Measurements from ENCODE around the gene NDUFB1. TPM values are rescaled to one million over a fixed set of nuclear protein-coding genes. Genes with fewer than 3 reads are reported as not detected.

The NDUFB1 gene
- polyA plus RNA-seq, 1 of the 3 experiments (the other 2 are of a cell fraction) = 298 TPM

- no peaks in the 10 kb centered on the region for H3K27me3 ChIP-seq (ENCODE audit: insufficient read depth)
- no peak for DNase-seq
- H3K9ac ChIP-seq = no peak overlapping the region
- TF ChIP-seq, protein P1, sequence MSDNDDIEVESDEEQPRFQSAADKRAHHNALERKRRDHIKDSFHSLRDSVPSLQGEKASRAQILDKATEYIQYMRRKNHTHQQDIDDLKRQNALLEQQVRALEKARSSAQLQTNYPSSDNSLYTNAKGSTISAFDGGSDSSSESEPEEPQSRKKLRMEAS (IDR thresholded peaks at IDR 0.05; ENCODE audit: low read depth) = no peak
- TF ChIP-seq REST (IDR thresholded peaks at IDR 0.05; ENCODE audit: low read depth, low read length) (no peak), USF2 (IDR thresholded peaks at IDR 0.05; ENCODE audit: borderline replicate concordance, low read depth, low read length) (no peak), TAF1 (IDR thresholded peaks at IDR 0.05; ENCODE audit: borderline replicate concordance, low read depth, low read length) (no peak), JUND (IDR thresholded peaks at IDR 0.05) (no peak), FOXJ3 (CRISPR knock-in tag; IDR thresholded peaks at IDR 0.05) (no peak), CTCF (IDR thresholded peaks at IDR 0.05) (no peak), EP300 (IDR thresholded peaks at IDR 0.05; ENCODE audit: borderline replicate concordance in 1 of 2, low read depth in 1 of 2, low read length in 1 of 2) (no peak), EZH2phosphoT487 (IDR thresholded peaks at IDR 0.05; ENCODE audit: borderline replicate concordance, low read depth) (no peak), MEF2A (IDR thresholded peaks at IDR 0.05; ENCODE audit: borderline replicate concordance, low read depth) (no peak), RAD21 (IDR thresholded peaks at IDR 0.05; ENCODE audit: low read length) (no peak), RCOR1 (IDR thresholded peaks at IDR 0.05; ENCODE audit: low read length) (no peak)
- TF ChIP-seq, protein P2, sequence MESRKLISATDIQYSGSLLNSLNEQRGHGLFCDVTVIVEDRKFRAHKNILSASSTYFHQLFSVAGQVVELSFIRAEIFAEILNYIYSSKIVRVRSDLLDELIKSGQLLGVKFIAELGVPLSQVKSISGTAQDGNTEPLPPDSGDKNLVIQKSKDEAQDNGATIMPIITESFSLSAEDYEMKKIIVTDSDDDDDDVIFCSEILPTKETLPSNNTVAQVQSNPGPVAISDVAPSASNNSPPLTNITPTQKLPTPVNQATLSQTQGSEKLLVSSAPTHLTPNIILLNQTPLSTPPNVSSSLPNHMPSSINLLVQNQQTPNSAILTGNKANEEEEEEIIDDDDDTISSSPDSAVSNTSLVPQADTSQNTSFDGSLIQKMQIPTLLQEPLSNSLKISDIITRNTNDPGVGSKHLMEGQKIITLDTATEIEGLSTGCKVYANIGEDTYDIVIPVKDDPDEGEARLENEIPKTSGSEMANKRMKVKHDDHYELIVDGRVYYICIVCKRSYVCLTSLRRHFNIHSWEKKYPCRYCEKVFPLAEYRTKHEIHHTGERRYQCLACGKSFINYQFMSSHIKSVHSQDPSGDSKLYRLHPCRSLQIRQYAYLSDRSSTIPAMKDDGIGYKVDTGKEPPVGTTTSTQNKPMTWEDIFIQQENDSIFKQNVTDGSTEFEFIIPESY (IDR thresholded peaks at IDR 0.05; ENCODE audit: borderline replicate concordance, low read depth) = no peak
- H3K79me2 ChIP-seq (ENCODE audit: insufficient read depth) = no peaks in the 10 kb centered on the region
- H3K4me2 ChIP-seq = no peak overlapping the region
- H2AFZ ChIP-seq (ENCODE audit: low read depth) = no peak overlapping the region
- ChIA-PET POLR2A (no interaction called here), CTCF (no interaction called here)
- H3F3A ChIP-seq (replicated peaks; ENCODE audit: insufficient read depth) = peaks cover 4% of the 10 kb centered on the region
- no peak overlapping the region for H3K27ac ChIP-seq (ENCODE audit: low read depth in 2 of 2, low read length in 1 of 2)
- no peak overlapping the region for H3K4me3 ChIP-seq (ENCODE audit: low read depth in 2 of 2, low read length in 1 of 2)
- no peaks in the 10 kb centered on the region for H3K9me3 ChIP-seq
- H3K9me2 ChIP-seq = no peaks in the 10 kb centered on the region
- H3K36me3 ChIP-seq (replicated peaks in 1 of 2; ENCODE audit: control insufficient read depth in 1 of 2, insufficient read depth in 2 of 2, low read length in 1 of 2) = peaks cover 16 to 57% of the 10 kb centered on the region in 2 experiments
- no peaks in the 10 kb centered on the region for H3K4me1 ChIP-seq (ENCODE audit: control insufficient read depth in 1 of 2, insufficient read depth in 2 of 2, low read depth in 1 of 2, low read length in 1 of 2)
- no peaks in the 10 kb centered on the region for H4K20me1 ChIP-seq (ENCODE audit: insufficient read depth)
- 94% methylated on average over 5 of the region's 5 CpGs for WGBS (ENCODE audit: low lambda C conversion rate)
Measured at GRCh38 chr14:92088494-92088893, 33.0 kb downstream of the NDUFB1 start.

Data from SK-N-SH (cell line).